ENCODE results near the gene ZNF644.

DNA sequence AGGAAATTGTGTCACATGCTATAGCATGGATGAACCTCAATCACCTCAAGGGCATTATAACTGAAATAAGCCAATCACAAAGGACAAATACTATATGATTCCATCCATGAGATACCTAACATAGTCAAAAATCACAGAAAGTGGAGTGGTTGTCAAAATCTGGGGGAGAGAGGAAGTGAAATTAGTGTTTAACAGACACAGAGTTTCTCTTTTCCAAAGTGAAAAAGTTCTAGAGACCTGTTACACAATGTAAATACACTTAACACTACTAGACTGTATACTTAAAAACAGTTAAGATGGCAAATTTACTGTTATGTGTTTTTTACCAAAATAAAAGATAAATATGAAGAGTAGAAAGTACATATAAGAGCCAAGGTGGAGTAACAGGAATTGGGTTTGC lies 31.8 kb downstream of the ZNF644 start:
- no peak for TF ChIP-seq EZH2 (IDR thresholded peaks at IDR 0.05; ENCODE audit: low read depth)
- TF ChIP-seq, protein P1, sequence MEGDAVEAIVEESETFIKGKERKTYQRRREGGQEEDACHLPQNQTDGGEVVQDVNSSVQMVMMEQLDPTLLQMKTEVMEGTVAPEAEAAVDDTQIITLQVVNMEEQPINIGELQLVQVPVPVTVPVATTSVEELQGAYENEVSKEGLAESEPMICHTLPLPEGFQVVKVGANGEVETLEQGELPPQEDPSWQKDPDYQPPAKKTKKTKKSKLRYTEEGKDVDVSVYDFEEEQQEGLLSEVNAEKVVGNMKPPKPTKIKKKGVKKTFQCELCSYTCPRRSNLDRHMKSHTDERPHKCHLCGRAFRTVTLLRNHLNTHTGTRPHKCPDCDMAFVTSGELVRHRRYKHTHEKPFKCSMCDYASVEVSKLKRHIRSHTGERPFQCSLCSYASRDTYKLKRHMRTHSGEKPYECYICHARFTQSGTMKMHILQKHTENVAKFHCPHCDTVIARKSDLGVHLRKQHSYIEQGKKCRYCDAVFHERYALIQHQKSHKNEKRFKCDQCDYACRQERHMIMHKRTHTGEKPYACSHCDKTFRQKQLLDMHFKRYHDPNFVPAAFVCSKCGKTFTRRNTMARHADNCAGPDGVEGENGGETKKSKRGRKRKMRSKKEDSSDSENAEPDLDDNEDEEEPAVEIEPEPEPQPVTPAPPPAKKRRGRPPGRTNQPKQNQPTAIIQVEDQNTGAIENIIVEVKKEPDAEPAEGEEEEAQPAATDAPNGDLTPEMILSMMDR (conservative IDR thresholded peaks at IDR 0.05) = no peak
